ENCODE data around the gene MTHFD2.
A peak's percentile ranks its signal among the peaks of the same experiment; 100 is the strongest.

The MTHFD2 gene

DNA sequence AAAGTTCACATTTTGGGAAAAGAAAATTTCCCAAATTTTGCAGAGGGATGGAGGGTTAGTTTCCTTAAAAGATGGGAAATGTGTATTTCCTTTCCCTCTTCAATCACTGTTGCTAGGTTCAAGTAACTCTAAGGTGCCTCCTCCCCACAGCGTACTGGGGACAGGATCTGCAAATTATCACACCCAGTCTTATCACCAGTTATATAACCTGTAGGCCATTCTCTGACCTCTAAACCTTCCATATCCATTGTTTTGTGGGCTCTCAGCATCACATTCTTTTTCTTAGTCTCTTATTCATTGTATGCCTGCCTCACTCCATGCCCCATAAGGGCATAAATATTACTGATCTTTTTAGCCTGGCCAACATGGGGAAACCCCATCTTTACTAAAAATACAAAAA lies 3.6 kb upstream of the MTHFD2 start:
- no peaks in the 10 kb centered on the region for H3F3A ChIP-seq (ENCODE audit: low read depth)
- H3K4me3 ChIP-seq (ENCODE audit: low read length, poor library complexity, severe bottlenecking), result no peak overlapping the region
- peaks cover 15% of the 10 kb centered on the region for H3K4me1 ChIP-seq (ENCODE audit: insufficient read depth, low read length, poor library complexity, severe bottlenecking)
- no peak for TF ChIP-seq EZH2phosphoT487 (IDR thresholded peaks at IDR 0.05; ENCODE audit: borderline replicate concordance)
- TF ChIP-seq, protein P1, sequence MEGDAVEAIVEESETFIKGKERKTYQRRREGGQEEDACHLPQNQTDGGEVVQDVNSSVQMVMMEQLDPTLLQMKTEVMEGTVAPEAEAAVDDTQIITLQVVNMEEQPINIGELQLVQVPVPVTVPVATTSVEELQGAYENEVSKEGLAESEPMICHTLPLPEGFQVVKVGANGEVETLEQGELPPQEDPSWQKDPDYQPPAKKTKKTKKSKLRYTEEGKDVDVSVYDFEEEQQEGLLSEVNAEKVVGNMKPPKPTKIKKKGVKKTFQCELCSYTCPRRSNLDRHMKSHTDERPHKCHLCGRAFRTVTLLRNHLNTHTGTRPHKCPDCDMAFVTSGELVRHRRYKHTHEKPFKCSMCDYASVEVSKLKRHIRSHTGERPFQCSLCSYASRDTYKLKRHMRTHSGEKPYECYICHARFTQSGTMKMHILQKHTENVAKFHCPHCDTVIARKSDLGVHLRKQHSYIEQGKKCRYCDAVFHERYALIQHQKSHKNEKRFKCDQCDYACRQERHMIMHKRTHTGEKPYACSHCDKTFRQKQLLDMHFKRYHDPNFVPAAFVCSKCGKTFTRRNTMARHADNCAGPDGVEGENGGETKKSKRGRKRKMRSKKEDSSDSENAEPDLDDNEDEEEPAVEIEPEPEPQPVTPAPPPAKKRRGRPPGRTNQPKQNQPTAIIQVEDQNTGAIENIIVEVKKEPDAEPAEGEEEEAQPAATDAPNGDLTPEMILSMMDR (conservative IDR thresholded peaks at IDR 0.05; ENCODE audit: low read length), result no peak
- no peak overlapping the region for H3K9ac ChIP-seq (ENCODE audit: low read depth, low read length, poor library complexity, severe bottlenecking)
- peaks cover 7% of the 10 kb centered on the region for H4K20me1 ChIP-seq (ENCODE audit: insufficient read depth, low read length, poor library complexity, severe bottlenecking)
- H3K27me3 ChIP-seq (ENCODE audit: insufficient read depth, low read length, poor library complexity, severe bottlenecking), result no peaks in the 10 kb centered on the region
- no peaks in the 10 kb centered on the region for H3K36me3 ChIP-seq (ENCODE audit: insufficient read depth, low read length)
- peaks cover 8% of the 10 kb centered on the region for H3K79me2 ChIP-seq (ENCODE audit: insufficient read depth, low read length)
- H3K9me3 ChIP-seq (ENCODE audit: insufficient read depth, low read depth, low read length), result no peaks in the 10 kb centered on the region
- no peak overlapping the region for H3K4me2 ChIP-seq (ENCODE audit: low read depth, low read length, poor library complexity, severe bottlenecking)
- H3K9me2 ChIP-seq (replicated peaks; ENCODE audit: low read depth, low read length), result no peaks in the 10 kb centered on the region
- no peak overlapping the region for H2AFZ ChIP-seq (ENCODE audit: low read length)

DNA sequence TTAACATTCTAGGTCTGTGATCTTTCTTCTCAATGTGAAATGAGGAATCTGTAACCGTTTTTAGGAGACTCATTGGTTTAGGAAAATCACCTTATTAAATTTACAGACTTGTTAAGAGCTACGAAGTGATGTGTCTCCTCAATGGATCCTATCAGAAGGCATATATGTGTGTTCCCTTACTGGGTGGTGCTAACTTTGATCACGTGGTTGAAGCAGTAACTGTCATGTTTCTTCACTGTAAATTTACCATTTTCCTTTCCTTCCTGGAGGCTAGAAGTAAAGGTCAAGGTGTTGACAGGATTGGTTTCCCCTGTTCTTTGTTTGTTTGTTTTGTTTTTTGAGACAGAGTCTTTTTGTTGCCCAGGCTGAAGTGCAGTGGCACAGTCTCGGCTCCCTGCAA lies 1.4 kb upstream of the MTHFD2 start:
- H3K4me2 ChIP-seq (ENCODE audit: low read depth, low read length, poor library complexity, severe bottlenecking), result no peak overlapping the region
- peaks cover 31% of the 10 kb centered on the region for H3K79me2 ChIP-seq (ENCODE audit: insufficient read depth, low read length)
- no peak overlapping the region for H3K4me3 ChIP-seq (ENCODE audit: low read length, poor library complexity, severe bottlenecking)
- H4K20me1 ChIP-seq (ENCODE audit: insufficient read depth, low read length, poor library complexity, severe bottlenecking), result peaks cover 30% of the 10 kb centered on the region
- H3K9me3 ChIP-seq (ENCODE audit: insufficient read depth, low read depth, low read length), result no peaks in the 10 kb centered on the region
- H2AFZ ChIP-seq (ENCODE audit: low read length), result no peak overlapping the region
- H3K9ac ChIP-seq (ENCODE audit: low read depth, low read length, poor library complexity, severe bottlenecking), result no peak overlapping the region
- no peaks in the 10 kb centered on the region for H3K9me2 ChIP-seq (replicated peaks; ENCODE audit: low read depth, low read length)
- H3K4me1 ChIP-seq (ENCODE audit: insufficient read depth, low read length, poor library complexity, severe bottlenecking), result peaks cover 38% of the 10 kb centered on the region
- no peaks in the 10 kb centered on the region for H3K27me3 ChIP-seq (ENCODE audit: insufficient read depth, low read length, poor library complexity, severe bottlenecking)
- TF ChIP-seq, protein P1 (conservative IDR thresholded peaks at IDR 0.05; ENCODE audit: low read length), result no peak
- TF ChIP-seq EZH2phosphoT487 (IDR thresholded peaks at IDR 0.05; ENCODE audit: borderline replicate concordance), result no peak
- no peaks in the 10 kb centered on the region for H3K36me3 ChIP-seq (ENCODE audit: insufficient read depth, low read length)
- H3F3A ChIP-seq (ENCODE audit: low read depth), result no peaks in the 10 kb centered on the region

DNA sequence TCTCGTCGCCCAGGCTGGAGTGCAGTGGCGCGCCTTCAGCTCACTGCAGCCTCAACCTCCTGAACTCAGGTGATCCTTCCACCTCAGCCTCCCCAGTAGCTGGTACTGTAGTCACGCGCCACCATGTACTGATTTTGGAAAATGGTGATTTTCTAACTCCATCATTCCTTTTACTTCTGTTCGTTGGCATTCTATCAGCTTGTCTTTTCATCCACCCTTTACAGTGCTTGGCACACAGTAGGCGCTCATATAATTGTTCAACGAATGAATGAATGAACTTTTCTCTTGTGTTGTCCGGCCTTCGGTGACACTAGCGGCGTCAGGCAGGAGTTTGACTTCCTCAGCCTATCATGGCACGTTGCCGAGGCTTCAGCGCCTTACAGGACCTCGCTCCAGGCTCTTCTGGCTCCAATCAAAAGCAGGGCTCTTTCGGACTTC lies 373 bp upstream of the MTHFD2 start:
- Histone ChIP-seq H3K9ac (ENCODE audit: low read depth, low read length, poor library complexity, severe bottlenecking) (peak overlapping the region; percentile 36), H4K20me1 (ENCODE audit: insufficient read depth, low read length, poor library complexity, severe bottlenecking) (peaks cover 39% of the 10 kb centered on the region), H3K36me3 (ENCODE audit: insufficient read depth, low read length) (no peaks in the 10 kb centered on the region), H3K9me2 (replicated peaks; ENCODE audit: low read depth, low read length) (no peaks in the 10 kb centered on the region), H2AFZ (ENCODE audit: low read length) (peak overlapping the region; percentile 61; the same call in 1 of the 2 replicates), H3K4me1 (ENCODE audit: insufficient read depth, low read length, poor library complexity, severe bottlenecking) (peaks cover 40% of the 10 kb centered on the region), H3K4me3 (ENCODE audit: low read length, poor library complexity, severe bottlenecking) (peak overlapping the region; percentile 90), H3K27me3 (ENCODE audit: insufficient read depth, low read length, poor library complexity, severe bottlenecking) (no peaks in the 10 kb centered on the region), H3K9me3 (ENCODE audit: insufficient read depth, low read depth, low read length) (no peaks in the 10 kb centered on the region), H3F3A (ENCODE audit: low read depth) (no peaks in the 10 kb centered on the region), H3K4me2 (ENCODE audit: low read depth, low read length, poor library complexity, severe bottlenecking) (peak overlapping the region; percentile 75), H3K79me2 (ENCODE audit: insufficient read depth, low read length) (peaks cover 41% of the 10 kb centered on the region)
- TF ChIP-seq EZH2phosphoT487 (IDR thresholded peaks at IDR 0.05; ENCODE audit: borderline replicate concordance), result no peak
- TF ChIP-seq, protein P1 (conservative IDR thresholded peaks at IDR 0.05; ENCODE audit: low read length), result no peak

Data from Loucy (cell line).